Globus pallidus (tissue), 1 donor: ENCODE data around the gene ELOF1.
A peak's percentile ranks its signal among the peaks of the same experiment; 100 is the strongest.

Experiments
- DNase-seq: peaks from one replicate; pipeline ENCODE4 v3.0.0-alpha.2; 2015; ENCODE audit warnings: low spot score

Gene ELOF1

DNA sequence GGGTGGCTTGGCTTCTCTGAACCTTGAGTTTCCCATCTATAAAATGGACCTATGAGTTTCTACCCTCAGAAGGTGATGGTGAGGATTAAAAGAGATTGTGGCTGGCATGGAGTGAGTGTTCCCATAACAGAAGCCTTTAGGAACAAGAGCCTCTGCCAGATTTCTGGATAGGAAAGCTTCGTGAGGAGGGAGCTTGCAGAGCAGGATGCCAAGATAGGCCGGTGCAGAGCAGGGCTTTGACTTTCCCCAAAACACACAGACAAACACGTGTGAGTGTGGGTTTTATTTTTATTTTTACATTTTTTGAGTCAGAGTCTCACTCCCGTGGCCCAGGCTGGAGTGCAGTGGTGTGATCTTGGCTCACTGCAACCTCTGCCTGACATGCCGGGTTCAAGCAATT is 24.1 kb downstream of the ELOF1 start:
- DNase-seq, result no peak

DNA sequence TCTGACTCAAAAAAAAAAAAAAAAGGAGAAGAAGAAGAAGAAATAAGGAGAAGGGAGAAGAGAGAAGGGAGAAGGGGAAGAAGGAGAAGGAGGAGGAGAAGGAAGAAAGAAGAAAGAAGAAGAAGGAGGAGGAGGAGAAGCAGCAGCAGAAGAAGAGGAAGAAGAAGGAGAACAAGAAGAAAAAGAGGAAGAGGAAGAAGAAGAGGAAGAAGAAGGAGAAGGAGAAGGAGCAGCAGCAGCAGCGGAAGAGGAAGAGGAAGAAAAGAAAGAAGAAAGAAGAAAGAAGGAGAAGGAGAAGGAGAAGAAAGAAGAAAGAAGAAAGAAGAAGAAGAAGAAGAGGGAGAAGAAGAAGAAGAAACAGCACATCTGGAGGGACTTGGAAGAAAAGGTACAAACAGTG is 24.5 kb downstream of the ELOF1 start:
- no peak for DNase-seq

GRCh38 chr19:11530432-11530831 is 28.6 kb downstream of the ELOF1 start:
- DNase-seq, result peak; percentile 93

GRCh38 chr19:11528551-11529341 is 30.3 kb downstream of the ELOF1 start, which contains the start of gene ECSIT:
Gene ECSIT, minus strand, starts transcription at chr19:11529134. Its CDS starts 9,964 bp downstream, at chr19:11519170.
- peak; percentile 97 for DNase-seq

DNA sequence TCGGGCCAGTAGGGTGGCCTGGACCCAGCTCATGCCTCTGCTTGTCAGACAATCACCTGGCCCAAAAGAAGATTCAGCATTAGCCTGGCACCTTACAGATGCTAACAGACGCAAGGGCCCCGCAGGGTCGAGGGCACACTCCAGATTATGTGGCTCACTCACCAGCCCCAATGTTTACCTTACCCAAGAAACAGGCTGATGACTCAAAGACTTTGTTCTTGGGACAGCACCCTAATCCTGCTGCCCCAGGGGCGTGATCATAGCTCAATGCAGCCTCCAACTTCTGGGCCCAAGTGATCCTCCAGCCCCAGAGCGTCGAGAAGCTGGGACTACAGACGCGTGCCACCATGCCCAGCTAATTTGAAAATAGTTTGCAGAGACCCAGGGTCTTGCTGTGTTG is 39.9 kb downstream of the ELOF1 start:
- DNase-seq, result no peak

DNA sequence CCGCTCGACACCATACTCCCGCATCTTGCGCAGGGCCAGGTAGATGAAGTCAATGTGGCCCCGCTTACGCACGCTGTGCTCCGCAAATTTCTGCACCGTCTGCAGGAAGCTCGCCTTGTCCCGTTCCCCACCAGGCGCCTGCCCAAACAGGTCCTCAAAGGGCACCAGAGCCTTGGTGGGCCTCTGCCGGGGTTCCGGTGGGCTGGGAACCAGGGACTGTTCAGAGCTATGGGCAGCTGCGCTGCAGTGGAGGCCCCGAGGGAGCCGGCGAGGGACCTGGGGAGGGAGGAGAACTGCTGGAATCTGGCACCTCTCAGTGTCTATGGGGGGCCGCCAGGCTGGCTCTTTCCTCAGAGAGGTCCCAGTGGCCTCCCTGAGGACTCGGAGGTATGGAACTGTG is 45.1 kb downstream of the ELOF1 start:
- DNase-seq, result no peak

GRCh38 chr19:11510444-11510843 is 48.6 kb downstream of the ELOF1 start:
- no peak for DNase-seq

- DNase-seq, result no peak
Observed at GRCh38 chr19:11507370-11508078, 51.5 kb downstream of the ELOF1 start.

DNA sequence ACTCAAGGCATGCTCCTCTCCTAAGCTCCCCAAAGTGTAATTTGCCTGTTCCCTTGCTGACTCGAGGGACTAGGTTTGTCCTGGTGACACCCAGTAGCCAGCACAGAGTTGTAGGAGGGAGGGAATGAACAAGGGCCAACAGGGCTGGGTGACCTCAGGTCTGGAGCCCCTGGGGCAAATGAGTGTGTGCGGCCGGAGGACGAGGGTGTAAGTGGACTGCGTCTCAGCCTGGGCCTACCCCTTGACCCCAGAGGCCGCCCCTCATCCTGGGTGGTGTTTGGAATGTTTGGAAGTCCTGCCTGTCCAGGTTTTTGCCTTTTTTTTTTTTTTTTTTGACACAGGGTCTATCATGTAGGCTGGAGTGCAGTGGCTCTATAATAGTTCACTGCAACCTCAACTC is 52.1 kb downstream of the ELOF1 start:
- DNase-seq, result no peak

GRCh38 chr19:11506101-11506555 is 52.9 kb downstream of the ELOF1 start:
- DNase-seq, result no peak

GRCh38 chr19:11505504-11506100 is 53.4 kb downstream of the ELOF1 start, which contains the start of gene ZNF653:
Gene ZNF653, minus strand, starts transcription at chr19:11505839. Its CDS starts 53 bp downstream, at chr19:11505786.
- DNase-seq, result peak; percentile 91

GRCh38 chr19:11505032-11505503 is 54.0 kb downstream of the ELOF1 start:
- DNase-seq, result peak; percentile 94

DNA sequence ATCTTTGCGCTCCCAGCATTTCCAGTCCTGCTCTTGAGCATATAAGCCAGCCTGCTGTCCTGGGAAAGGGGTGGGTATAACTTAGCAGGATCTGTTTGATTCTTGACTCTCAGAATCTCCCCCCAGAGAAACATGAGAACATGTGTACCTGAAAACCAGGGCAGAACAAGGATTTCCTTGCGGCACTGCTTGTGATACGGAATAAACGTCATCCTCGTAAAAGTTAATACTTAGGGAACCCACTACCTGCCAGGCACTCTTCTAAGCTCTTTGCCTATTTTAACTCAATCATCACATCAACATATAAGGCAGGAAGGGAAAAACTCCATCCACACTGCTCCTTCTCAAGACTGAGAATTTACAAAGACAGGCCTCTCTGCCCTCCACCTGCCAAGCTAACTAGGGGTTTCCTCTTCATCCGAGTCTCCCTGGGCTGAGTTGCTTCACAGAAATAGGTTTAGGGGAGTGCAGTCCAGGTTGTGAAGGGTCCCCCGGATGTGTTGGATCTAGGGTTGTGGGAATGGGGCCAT is 54.5 kb downstream of the ELOF1 start:
- no peak for DNase-seq
